GM23338 (cell line): Measurements from ENCODE around the gene TCEA2. TPM values are rescaled to one million over a fixed set of nuclear protein-coding genes. Genes with fewer than 3 reads are reported as not detected.

Source experiments
- ATAC-seq: fragments of 200-7000 bp; cut with Tn5 transposase; 3 replicates; pipeline ENCODE4 v1.9.1; 2020
- DNase-seq: peaks from one replicate; pipeline ENCODE4 v3.0.0-alpha.2; 2015; ENCODE audit warnings: low spot score
- H2AFZ ChIP-seq: fragments of 200-600 bp; sonication (generic); 2 replicates; pipeline ENCODE4 v1.8.0; 2016; ENCODE audit warnings: antibody characterized with exemption, mild to moderate bottlenecking, moderate library complexity
- H3F3A ChIP-seq: fragments of 200-600 bp; sonication (generic); replicated peaks from 2 replicates; pipeline ENCODE4 v1.8.0; 2017; ENCODE audit warnings: antibody characterized with exemption, mixed run types, low read depth
- H3K27ac ChIP-seq: fragments of 200-600 bp; sonication (generic); 2 replicates; pipeline ENCODE4 v1.6.1; 2016; ENCODE audit warnings: low read depth
- H3K27me3 ChIP-seq: fragments of 200-600 bp; sonication (generic); 2 replicates; pipeline ENCODE4 v1.8.0; 2016; ENCODE audit warnings: mild to moderate bottlenecking, mixed run types, moderate library complexity; ENCODE audit not compliant: insufficient read depth
- H3K36me3 ChIP-seq: fragments of 200-600 bp; sonication (generic); 2 replicates; pipeline ENCODE4 v1.8.0; 2016; ENCODE audit warnings: mild to moderate bottlenecking; ENCODE audit not compliant: insufficient read depth
- H3K4me1 ChIP-seq: fragments of 200-600 bp; sonication (generic); 2 replicates; pipeline ENCODE4 v1.8.0; 2016; ENCODE audit warnings: mild to moderate bottlenecking, moderate library complexity; ENCODE audit not compliant: insufficient read depth
- H3K4me2 ChIP-seq: fragments of 200-600 bp; sonication (generic); 2 replicates; pipeline ENCODE4 v1.7.1; 2017; ENCODE audit warnings: mixed run types
- H3K4me3 ChIP-seq: fragments of 200-600 bp; sonication (generic); 2 replicates; pipeline ENCODE4 v1.6.1; 2016; ENCODE audit warnings: mixed run types
- H3K79me2 ChIP-seq: fragments of 200-600 bp; sonication (generic); replicated peaks from 2 replicates; pipeline ENCODE4 v1.8.0; 2017; ENCODE audit warnings: mild to moderate bottlenecking; ENCODE audit not compliant: insufficient read depth
- H3K9me2 ChIP-seq: fragments of 200-600 bp; sonication (generic); 2 replicates; pipeline ENCODE4 v1.8.0; 2017; ENCODE audit not compliant: insufficient read depth
- H4K20me1 ChIP-seq: fragments of 200-600 bp; sonication (generic); replicated peaks from 2 replicates; pipeline ENCODE4 v1.8.0; 2017; ENCODE audit warnings: mild to moderate bottlenecking; ENCODE audit not compliant: insufficient read depth
- H3K27ac Mint-ChIP-seq: 2 replicates; pipeline ENCODE4 v1.8.0; 2020; ENCODE audit warnings: inconsistent platforms, mild to moderate bottlenecking, moderate library complexity, mixed read lengths
- H3K27me3 Mint-ChIP-seq: 3 replicates; pipeline ENCODE4 v1.8.0; 2022; ENCODE audit warnings: low read depth, mild to moderate bottlenecking, moderate library complexity, mixed read lengths, inconsistent platforms; ENCODE audit not compliant: insufficient read depth, poor library complexity
- H3K36me3 Mint-ChIP-seq: 3 replicates; pipeline ENCODE4 v1.8.0; 2021; ENCODE audit warnings: low read depth, mild to moderate bottlenecking, inconsistent platforms, moderate library complexity, mixed read lengths
- H3K4me1 Mint-ChIP-seq: 3 replicates; pipeline ENCODE4 v1.8.0; 2020; ENCODE audit warnings: mild to moderate bottlenecking, inconsistent platforms, mixed read lengths
- H3K4me3 Mint-ChIP-seq: 3 replicates; pipeline ENCODE4 v1.8.0; 2021; ENCODE audit warnings: moderate library complexity, mild to moderate bottlenecking, inconsistent platforms, mixed read lengths
- H3K9me3 Mint-ChIP-seq: 3 replicates; pipeline ENCODE4 v1.8.0; 2020; ENCODE audit warnings: moderate library complexity, mild to moderate bottlenecking, inconsistent platforms, mixed read lengths
- CREB1 ChIP-seq: fragments of 250-450 bp; sonication (Bioruptor Pico); IDR thresholded peaks from 2 replicates; pipeline ENCODE4 v1.5.0; 2020; ENCODE audit warnings: low read depth, mild to moderate bottlenecking, moderate library complexity
- EZH2 ChIP-seq: fragments of 200-600 bp; sonication (generic); IDR thresholded peaks from one replicate; pipeline ENCODE4 v1.8.0; 2017; ENCODE audit warnings: antibody characterized with exemption, mild to moderate bottlenecking, low read depth; ENCODE audit not compliant: unreplicated experiment
- EZH2phosphoT487 ChIP-seq: fragments of 200-600 bp; sonication (generic); IDR thresholded peaks from one replicate; pipeline ENCODE4 v1.8.1; 2018; ENCODE audit warnings: antibody characterized with exemption; ENCODE audit not compliant: unreplicated experiment
- JUNB ChIP-seq: IDR thresholded peaks from one replicate; pipeline ENCODE4 v1.6.1; 2016; ENCODE audit warnings: antibody characterized with exemption; ENCODE audit not compliant: unreplicated experiment
- POLR2AphosphoS5 ChIP-seq: IDR thresholded peaks from 2 replicates; pipeline ENCODE4 v1.6.1; 2016; ENCODE audit warnings: antibody characterized with exemption, low read depth
- STAT1 ChIP-seq: IDR thresholded peaks from one replicate; pipeline ENCODE4 v1.6.1; 2016; ENCODE audit warnings: antibody characterized with exemption; ENCODE audit not compliant: unreplicated experiment
- ZNF114 ChIP-seq: fragments of 250-450 bp; sonication (Bioruptor Pico); IDR thresholded peaks from 2 replicates; pipeline ENCODE4 v1.5.0; 2020; ENCODE audit warnings: mild to moderate bottlenecking, moderate library complexity
- ZNF462 ChIP-seq: fragments of 250-450 bp; sonication (Bioruptor Pico); IDR thresholded peaks from 2 replicates; pipeline ENCODE4 v1.5.0; 2020; ENCODE audit warnings: mild to moderate bottlenecking, moderate library complexity
- polyA plus RNA-seq: library from polyadenylated mRNA; unstranded; fragments of >200 nt; fragmentation: Nextera tagmentation; extraction: Ambion mirVana; gene quantifications from 2 replicates; pipeline ENCODE4 v1.2.1, GENCODE V29; 2016
- total RNA-seq: library from RNA; depleted of rRNA; stranded (reverse); fragments of >200 nt; shearing (Covaris generic); gene quantifications from 2 replicates; pipeline ENCODE4 v1.2.3, GENCODE V29; 2014
- TF ChIP-seq, protein P1 (sequence below), 2 experiments: fragments of 200-600 bp in 1 of 2; sonication (generic) in 1 of 2; conservative IDR thresholded peaks; 2 replicates each; pipeline versions ENCODE4 v1.5.1 to v1.6.1; 2016 to 2017; ENCODE audit warnings: antibody characterized with exemption in 2 of 2, low read depth in 2 of 2, mild to moderate bottlenecking in 2 of 2, moderate library complexity in 1 of 2
- TF ChIP-seq, protein P2 (sequence below): IDR thresholded peaks from 2 replicates; pipeline ENCODE4 v1.6.1; 2016; ENCODE audit warnings: antibody characterized with exemption
- TF ChIP-seq, protein P3 (sequence below): IDR thresholded peaks from one replicate; pipeline ENCODE4 v1.6.1; 2018; ENCODE audit warnings: antibody characterized with exemption; ENCODE audit not compliant: unreplicated experiment

TCEA2 gene
- total and polyA plus RNA-seq, 2 experiments from 2014 or later, result 21.0 to 54.4 TPM

DNA sequence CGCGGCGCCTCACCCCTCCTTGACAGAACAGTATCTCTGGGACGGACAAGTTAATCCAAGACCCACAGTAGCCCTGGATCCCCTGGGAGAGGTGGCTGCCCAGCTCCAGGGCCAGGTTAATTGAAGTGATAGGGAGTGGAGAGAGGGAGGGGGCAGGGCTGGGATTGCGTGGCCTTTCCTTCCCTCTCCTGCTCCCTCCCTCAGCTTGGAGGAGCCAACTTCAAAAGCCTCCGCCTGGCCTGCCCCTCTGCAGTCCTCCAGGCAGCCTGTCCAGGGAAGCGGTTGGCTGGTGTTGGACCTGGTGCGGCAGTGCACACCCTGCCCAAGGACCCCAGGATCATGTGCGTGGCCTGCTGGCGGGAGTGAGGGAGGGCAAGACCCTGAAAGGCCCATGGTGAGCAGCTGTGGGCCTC is 27.1 kb upstream of the TCEA2 start, which contains the start of gene C20orf204:
TSS of gene C20orf204 (plus strand) at position 250 of the 413 bp plus-strand sequence. CDS start at position 392, 142 bp downstream.
- H3K4me1 ChIP-seq, result peaks cover 29% of the 10 kb centered on the region
- Mint-ChIP-seq H3K4me1 (peaks cover 32% of the 10 kb centered on the region), H3K27ac (no peak within 1 kb of the TSS), H3K27me3 (peaks cover 37% of the 10 kb centered on the region), H3K4me3 (peak within 1 kb of the TSS; percentile 42; the same call in 1 of the 3 replicates), H3K36me3 (peaks cover 10% of the 10 kb centered on the region), H3K9me3 (no peaks in the 10 kb centered on the region)
- TF ChIP-seq CREB1 (CRISPR knock-in tag) (no peak), STAT1 (no peak), ZNF462 (CRISPR knock-in tag) (no peak), ZNF114 (CRISPR knock-in tag) (no peak), POLR2AphosphoS5 (no peak), EZH2phosphoT487 (no peak), EZH2 (no peak), JUNB (no peak)
- TF ChIP-seq, protein P1, sequence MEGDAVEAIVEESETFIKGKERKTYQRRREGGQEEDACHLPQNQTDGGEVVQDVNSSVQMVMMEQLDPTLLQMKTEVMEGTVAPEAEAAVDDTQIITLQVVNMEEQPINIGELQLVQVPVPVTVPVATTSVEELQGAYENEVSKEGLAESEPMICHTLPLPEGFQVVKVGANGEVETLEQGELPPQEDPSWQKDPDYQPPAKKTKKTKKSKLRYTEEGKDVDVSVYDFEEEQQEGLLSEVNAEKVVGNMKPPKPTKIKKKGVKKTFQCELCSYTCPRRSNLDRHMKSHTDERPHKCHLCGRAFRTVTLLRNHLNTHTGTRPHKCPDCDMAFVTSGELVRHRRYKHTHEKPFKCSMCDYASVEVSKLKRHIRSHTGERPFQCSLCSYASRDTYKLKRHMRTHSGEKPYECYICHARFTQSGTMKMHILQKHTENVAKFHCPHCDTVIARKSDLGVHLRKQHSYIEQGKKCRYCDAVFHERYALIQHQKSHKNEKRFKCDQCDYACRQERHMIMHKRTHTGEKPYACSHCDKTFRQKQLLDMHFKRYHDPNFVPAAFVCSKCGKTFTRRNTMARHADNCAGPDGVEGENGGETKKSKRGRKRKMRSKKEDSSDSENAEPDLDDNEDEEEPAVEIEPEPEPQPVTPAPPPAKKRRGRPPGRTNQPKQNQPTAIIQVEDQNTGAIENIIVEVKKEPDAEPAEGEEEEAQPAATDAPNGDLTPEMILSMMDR (conservative IDR thresholded peaks at IDR 0.05; ENCODE audit: low read depth in 2 of 2), result no peak
- TF ChIP-seq, protein P2, sequence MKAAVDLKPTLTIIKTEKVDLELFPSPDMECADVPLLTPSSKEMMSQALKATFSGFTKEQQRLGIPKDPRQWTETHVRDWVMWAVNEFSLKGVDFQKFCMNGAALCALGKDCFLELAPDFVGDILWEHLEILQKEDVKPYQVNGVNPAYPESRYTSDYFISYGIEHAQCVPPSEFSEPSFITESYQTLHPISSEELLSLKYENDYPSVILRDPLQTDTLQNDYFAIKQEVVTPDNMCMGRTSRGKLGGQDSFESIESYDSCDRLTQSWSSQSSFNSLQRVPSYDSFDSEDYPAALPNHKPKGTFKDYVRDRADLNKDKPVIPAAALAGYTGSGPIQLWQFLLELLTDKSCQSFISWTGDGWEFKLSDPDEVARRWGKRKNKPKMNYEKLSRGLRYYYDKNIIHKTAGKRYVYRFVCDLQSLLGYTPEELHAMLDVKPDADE, result no peak
- TF ChIP-seq, protein P3, sequence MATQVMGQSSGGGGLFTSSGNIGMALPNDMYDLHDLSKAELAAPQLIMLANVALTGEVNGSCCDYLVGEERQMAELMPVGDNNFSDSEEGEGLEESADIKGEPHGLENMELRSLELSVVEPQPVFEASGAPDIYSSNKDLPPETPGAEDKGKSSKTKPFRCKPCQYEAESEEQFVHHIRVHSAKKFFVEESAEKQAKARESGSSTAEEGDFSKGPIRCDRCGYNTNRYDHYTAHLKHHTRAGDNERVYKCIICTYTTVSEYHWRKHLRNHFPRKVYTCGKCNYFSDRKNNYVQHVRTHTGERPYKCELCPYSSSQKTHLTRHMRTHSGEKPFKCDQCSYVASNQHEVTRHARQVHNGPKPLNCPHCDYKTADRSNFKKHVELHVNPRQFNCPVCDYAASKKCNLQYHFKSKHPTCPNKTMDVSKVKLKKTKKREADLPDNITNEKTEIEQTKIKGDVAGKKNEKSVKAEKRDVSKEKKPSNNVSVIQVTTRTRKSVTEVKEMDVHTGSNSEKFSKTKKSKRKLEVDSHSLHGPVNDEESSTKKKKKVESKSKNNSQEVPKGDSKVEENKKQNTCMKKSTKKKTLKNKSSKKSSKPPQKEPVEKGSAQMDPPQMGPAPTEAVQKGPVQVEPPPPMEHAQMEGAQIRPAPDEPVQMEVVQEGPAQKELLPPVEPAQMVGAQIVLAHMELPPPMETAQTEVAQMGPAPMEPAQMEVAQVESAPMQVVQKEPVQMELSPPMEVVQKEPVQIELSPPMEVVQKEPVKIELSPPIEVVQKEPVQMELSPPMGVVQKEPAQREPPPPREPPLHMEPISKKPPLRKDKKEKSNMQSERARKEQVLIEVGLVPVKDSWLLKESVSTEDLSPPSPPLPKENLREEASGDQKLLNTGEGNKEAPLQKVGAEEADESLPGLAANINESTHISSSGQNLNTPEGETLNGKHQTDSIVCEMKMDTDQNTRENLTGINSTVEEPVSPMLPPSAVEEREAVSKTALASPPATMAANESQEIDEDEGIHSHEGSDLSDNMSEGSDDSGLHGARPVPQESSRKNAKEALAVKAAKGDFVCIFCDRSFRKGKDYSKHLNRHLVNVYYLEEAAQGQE, result no peak
- ATAC-seq (peak; percentile 3; the same call in 2 of the 3 replicates), DNase-seq (peak; percentile 69)
- peak within 1 kb of the TSS; percentile 91; the same call in 1 of the 2 replicates for H3K4me2 ChIP-seq
- H3K36me3 ChIP-seq, result no peaks in the 10 kb centered on the region
- H4K20me1 ChIP-seq, result no peaks in the 10 kb centered on the region
- H3K79me2 ChIP-seq, result no peaks in the 10 kb centered on the region
- peaks cover 10% of the 10 kb centered on the region; the same call in 1 of the 2 replicates for H3F3A ChIP-seq
- peaks cover 37% of the 10 kb centered on the region for H3K27me3 ChIP-seq
- no peak within 1 kb of the TSS for H2AFZ ChIP-seq
- H3K9me2 ChIP-seq, result no peaks in the 10 kb centered on the region
- H3K4me3 ChIP-seq, result no peak within 1 kb of the TSS
- H3K27ac ChIP-seq, result no peak within 1 kb of the TSS
